Cardiac muscle cell (in vitro differentiated cells and primary cell): ENCODE results near the gene FMN2. TPM values are rescaled to one million over a fixed set of nuclear protein-coding genes. Genes with fewer than 3 reads are reported as not detected.

Source experiments
- DNase-seq, 2 donors: peaks; one replicate each; pipeline versions ENCODE4 v3.0.0 to v3.0.0-alpha.2; 2010 to 2017; ENCODE audit warnings: low read depth in 1 of 2, low spot score in 1 of 2
- H3K27ac ChIP-seq: fragments of 200-600 bp; sonication (generic); 2 replicates; pipeline ENCODE4 v1.5.1; 2016
- H3K27me3 ChIP-seq: fragments of 200-600 bp; sonication (generic); 2 replicates; pipeline ENCODE4 v1.6.0; 2016; ENCODE audit warnings: control low read depth
- H3K36me3 ChIP-seq: fragments of 200-600 bp; sonication (generic); 2 replicates; pipeline ENCODE4 v1.5.1; 2016; ENCODE audit warnings: control low read depth
- H3K4me1 ChIP-seq: fragments of 200-600 bp; sonication (generic); 2 replicates; pipeline ENCODE4 v1.8.1; 2017; ENCODE audit warnings: low read depth, mild to moderate bottlenecking, mixed run types
- H3K4me3 ChIP-seq: fragments of 200-600 bp; sonication (generic); 2 replicates; pipeline ENCODE4 v1.5.1; 2016; ENCODE audit warnings: mild to moderate bottlenecking
- H3K9me3 ChIP-seq: fragments of 200-600 bp; sonication (generic); 2 replicates; pipeline ENCODE4 v1.5.1; 2017; ENCODE audit warnings: low read depth, mild to moderate bottlenecking, control low read depth
- CTCF ChIP-seq: IDR thresholded peaks from 2 replicates; pipeline ENCODE4 v1.5.1; 2012; ENCODE audit warnings: low read depth, mild to moderate bottlenecking, low read length
- polyA plus RNA-seq: library from polyadenylated mRNA; unstranded; fragments of >200 nt; fragmentation: Nextera tagmentation; extraction: Ambion mirVana; gene quantifications from 2 replicates; pipeline ENCODE4 v1.2.1, GENCODE V29; 2016
- total RNA-seq: library from RNA; depleted of rRNA; stranded (reverse); fragments of >200 nt; gene quantifications from 2 replicates; pipeline ENCODE4 v1.2.3, GENCODE V29; 2016

FMN2 gene
- total and polyA plus RNA-seq, 2 experiments from 2014 or later, result 0.42 to 2.7 TPM

- DNase-seq, result no peak
- Histone ChIP-seq H3K4me3 (no peak overlapping the region), H3K36me3 (no peaks in the 10 kb centered on the region), H3K27me3 (no peaks in the 10 kb centered on the region), H3K9me3 (no peaks in the 10 kb centered on the region), H3K4me1 (peaks cover 13% of the 10 kb centered on the region), H3K27ac (no peak overlapping the region)
- no peak for TF ChIP-seq CTCF
These were observed 237.8 kb downstream of the FMN2 start for GRCh38 chr1:240329443-240329842.

GRCh38 chr1:240332672-240333071 lies 241.0 kb downstream of the FMN2 start:
- no peak for DNase-seq
- Histone ChIP-seq H3K4me3 (no peak overlapping the region), H3K27ac (no peak overlapping the region), H3K36me3 (no peaks in the 10 kb centered on the region), H3K27me3 (no peaks in the 10 kb centered on the region), H3K4me1 (peaks cover 15% of the 10 kb centered on the region), H3K9me3 (no peaks in the 10 kb centered on the region)
- no peak for TF ChIP-seq CTCF

- H3K36me3 ChIP-seq, result no peaks in the 10 kb centered on the region
- DNase-seq, result peak; percentile 48 to 62
These were observed 246.1 kb downstream of the FMN2 start for GRCh38 chr1:240337781-240338180.

GRCh38 chr1:240338837-240339236 lies 247.2 kb downstream of the FMN2 start:
- Histone ChIP-seq H3K36me3 (no peaks in the 10 kb centered on the region), H3K9me3 (no peaks in the 10 kb centered on the region), H3K27ac (no peak overlapping the region), H3K4me1 (peaks cover 14% of the 10 kb centered on the region), H3K4me3 (no peak overlapping the region), H3K27me3 (no peaks in the 10 kb centered on the region)
- TF ChIP-seq CTCF, result no peak
- DNase-seq, result no peak

More at GRCh38 chr1:240337781-240338180, 246.1 kb downstream of the FMN2 start:
- TF ChIP-seq CTCF, result no peak
- H3K9me3 ChIP-seq, result no peaks in the 10 kb centered on the region
- no peak overlapping the region for H3K4me3 ChIP-seq
- peak overlapping the region; percentile 5 for H3K27ac ChIP-seq
- no peaks in the 10 kb centered on the region for H3K27me3 ChIP-seq
- H3K4me1 ChIP-seq, result peaks cover 14% of the 10 kb centered on the region

GRCh38 chr1:240341365-240342250 lies 249.9 kb downstream of the FMN2 start:
- H3K9me3 ChIP-seq, result no peaks in the 10 kb centered on the region
- H3K36me3 ChIP-seq, result no peaks in the 10 kb centered on the region
- no peak overlapping the region for H3K27ac ChIP-seq
- H3K4me1 ChIP-seq, result peaks cover 19% of the 10 kb centered on the region
- no peak for TF ChIP-seq CTCF
- H3K27me3 ChIP-seq, result no peaks in the 10 kb centered on the region
- H3K4me3 ChIP-seq, result no peak overlapping the region
- no peak for DNase-seq
